Measurements from ENCODE around the gene CHIA. TPM values are rescaled to one million over a fixed set of nuclear protein-coding genes. Genes with fewer than 3 reads are reported as not detected.

The CHIA gene
- total and polyA plus RNA-seq, 9 of the 15 experiments (the other 6 are each of a cell fraction or from before 2014, with no cell fraction given) = not detected

- no peak for TF ChIP-seq ZNF717 (CRISPR knock-in tag; IDR thresholded peaks at IDR 0.05)
- no peak for TF ChIP-seq SAFB (IDR thresholded peaks at IDR 0.05; ENCODE audit: borderline replicate concordance, low read depth, low read length)
- TF ChIP-seq ELF4 (CRISPR knock-in tag; IDR thresholded peaks at IDR 0.05) = no peak
- no peak for TF ChIP-seq ZNF384 (IDR thresholded peaks at IDR 0.05; ENCODE audit: low read depth, low read length)
- no peak for TF ChIP-seq E2F8 (IDR thresholded peaks at IDR 0.05; ENCODE audit: low read depth, partially characterized antibody)
- TF ChIP-seq PHB2 (IDR thresholded peaks at IDR 0.05; ENCODE audit: low read depth) = no peak
- no peak for TF ChIP-seq ZNF232 (CRISPR knock-in tag; IDR thresholded peaks at IDR 0.05)
- no peak for TF ChIP-seq HIVEP1 (CRISPR knock-in tag; IDR thresholded peaks at IDR 0.05)
- 0 out of 2 replicates have a peak, but pooled peaks have one; percentile 39 for TF ChIP-seq ESRRA (IDR thresholded peaks at IDR 0.05; ENCODE audit: borderline replicate concordance, low read depth)
- 0 out of 2 replicates have a peak, but pooled peaks have one; percentile 2 for TF ChIP-seq JUND (IDR thresholded peaks at IDR 0.05; ENCODE audit: borderline replicate concordance, low read depth, low read length)
- no peak for TF ChIP-seq JUND (tag; IDR thresholded peaks at IDR 0.05; ENCODE audit: borderline replicate concordance, low read depth, low read length)
- TF ChIP-seq RREB1 (CRISPR knock-in tag; IDR thresholded peaks at IDR 0.05) = no peak
- TF ChIP-seq CTCF (IDR thresholded peaks at IDR 0.05 in 2 of 3, conservative IDR thresholded peaks at IDR 0.05 in 1 of 3; ENCODE audit: insufficient read depth in 2 of 3, low read depth in 1 of 3, low read length in 3 of 3) = peak; percentile 24 to 43 (median 42); a peak in 4 of 6 replicates
- TF ChIP-seq THAP7 (CRISPR knock-in tag; IDR thresholded peaks at IDR 0.05) = no peak
- TF ChIP-seq SIRT6 (IDR thresholded peaks at IDR 0.05; ENCODE audit: low read depth, low read length) = no peak
- no peak for TF ChIP-seq ETV1 (tag; conservative IDR thresholded peaks at IDR 0.05; ENCODE audit: low read depth)
- no peak for TF ChIP-seq SRSF7 (optimal IDR thresholded peaks at IDR 0.05; ENCODE audit: low read depth, low read length)
Observed at GRCh38 chr1:111346089-111346885, 55.6 kb downstream of the CHIA start (continued).
